ENCODE results near the gene BLTP1. TPM values are rescaled to one million over a fixed set of nuclear protein-coding genes. Genes with fewer than 3 reads are reported as not detected.

BLTP1 gene
- total RNA-seq, 2 donors from 2014 or later: 43.2 to 49.9 TPM

GRCh38 chr4:122140834-122141233 is 11.3 kb upstream of the BLTP1 start:
- Mint-ChIP-seq H3K4me3 (no peak overlapping the region), H3K4me1 (no peaks in the 10 kb centered on the region), H3K36me3 (ENCODE audit: low read depth) (no peaks in the 10 kb centered on the region), H3K27ac (no peak overlapping the region), H3K27me3 (peaks cover 3% of the 10 kb centered on the region), H3K9me3 (no peaks in the 10 kb centered on the region)
- ATAC-seq (replicated peaks): no peak

GRCh38 chr4:122142687-122143086 is 9.4 kb upstream of the BLTP1 start:
- Mint-ChIP-seq H3K4me3 (no peak overlapping the region), H3K36me3 (ENCODE audit: low read depth) (no peaks in the 10 kb centered on the region), H3K4me1 (no peaks in the 10 kb centered on the region), H3K27ac (no peak overlapping the region), H3K27me3 (peaks cover 5% of the 10 kb centered on the region), H3K9me3 (no peaks in the 10 kb centered on the region)
- no peak for ATAC-seq (replicated peaks)

DNA sequence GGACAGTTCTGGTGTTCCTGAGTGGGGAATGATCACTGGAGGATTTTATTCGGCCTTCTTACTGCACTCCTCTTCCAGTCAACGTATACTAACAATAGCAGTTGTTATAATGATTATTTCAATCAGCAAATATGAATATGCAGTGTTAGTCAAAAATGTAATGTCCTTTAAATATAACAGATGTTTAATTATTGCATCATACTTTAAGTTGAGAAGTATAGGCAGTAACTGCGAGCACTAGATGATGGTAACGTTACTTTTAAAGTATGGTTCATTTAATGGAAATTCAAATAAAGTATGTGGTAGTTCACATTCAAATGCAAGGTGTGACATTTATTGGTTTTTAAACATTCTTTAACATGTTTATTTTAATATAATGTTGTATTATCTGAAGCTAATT is 5.5 kb upstream of the BLTP1 start:
- peaks cover 5% of the 10 kb centered on the region for H3K27me3 Mint-ChIP-seq
- no peaks in the 10 kb centered on the region for H3K9me3 Mint-ChIP-seq
- H3K4me1 Mint-ChIP-seq: peaks cover 17% of the 10 kb centered on the region
- ATAC-seq (replicated peaks): no peak
- H3K36me3 Mint-ChIP-seq (ENCODE audit: low read depth): no peaks in the 10 kb centered on the region
- no peak overlapping the region for H3K4me3 Mint-ChIP-seq
- H3K27ac Mint-ChIP-seq: no peak overlapping the region

- Mint-ChIP-seq H3K4me3 (peak overlapping the region; percentile 94), H3K27ac (peak overlapping the region; percentile 94), H3K9me3 (no peaks in the 10 kb centered on the region), H3K36me3 (ENCODE audit: low read depth) (peaks cover 24% of the 10 kb centered on the region), H3K27me3 (peaks cover 3% of the 10 kb centered on the region), H3K4me1 (peaks cover 25% of the 10 kb centered on the region)
- ATAC-seq (replicated peaks): no peak
Measured at GRCh38 chr4:122150931-122151330, 1.2 kb upstream of the BLTP1 start.

DNA sequence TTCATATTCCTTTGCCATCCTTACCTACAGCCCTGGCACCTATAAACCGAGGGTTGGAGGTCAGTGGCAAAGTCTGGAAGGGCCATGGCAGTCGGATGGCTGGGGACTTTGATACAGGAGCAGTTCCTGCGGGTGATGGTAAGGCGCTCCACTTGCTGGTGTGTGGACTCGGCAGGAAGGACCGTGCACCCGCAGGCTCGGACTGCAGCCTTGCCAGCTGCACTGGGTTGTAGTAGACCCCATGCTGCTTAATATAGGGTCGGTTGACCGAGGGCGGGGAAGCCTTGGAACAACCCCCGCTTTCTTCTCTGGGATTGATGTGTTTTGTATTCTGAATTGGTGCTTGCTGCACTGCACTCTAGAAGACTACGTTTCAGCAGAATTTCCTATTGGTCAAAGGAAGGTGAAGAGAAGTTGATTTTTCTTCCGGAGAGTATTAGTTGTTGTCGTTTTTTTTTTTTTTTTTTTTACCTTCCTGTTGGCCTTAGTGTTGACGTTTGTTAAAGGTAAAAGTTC is 638 bp downstream of the BLTP1 start:
- Mint-ChIP-seq H3K4me1 (peaks cover 38% of the 10 kb centered on the region), H3K27ac (peak overlapping the region; percentile 94), H3K36me3 (ENCODE audit: low read depth) (peaks cover 34% of the 10 kb centered on the region), H3K9me3 (no peaks in the 10 kb centered on the region), H3K4me3 (peak overlapping the region; percentile 94), H3K27me3 (no peaks in the 10 kb centered on the region)
- ATAC-seq (replicated peaks): peak; percentile 28

DNA sequence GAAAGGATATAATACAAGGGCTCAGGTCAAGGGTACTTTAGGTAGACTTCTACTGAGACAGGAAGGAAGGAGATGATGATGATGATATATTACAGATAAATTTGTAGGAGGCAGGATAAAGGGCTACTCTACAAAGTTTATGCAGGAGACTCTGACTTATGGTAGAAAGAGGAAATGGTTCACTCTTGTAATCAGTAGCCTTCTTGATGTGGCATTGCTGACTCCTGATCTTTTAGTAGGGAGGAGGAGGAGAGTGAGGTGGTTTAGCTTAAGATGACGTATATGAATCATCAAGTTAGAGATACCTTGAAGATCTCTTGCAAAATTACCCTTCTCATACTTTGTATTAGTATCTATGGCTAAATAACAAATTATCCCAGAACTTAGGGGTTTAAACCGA is 4.7 kb downstream of the BLTP1 start:
- Mint-ChIP-seq H3K4me3 (peak overlapping the region; percentile 46), H3K27me3 (no peaks in the 10 kb centered on the region), H3K36me3 (ENCODE audit: low read depth) (peaks cover 48% of the 10 kb centered on the region), H3K4me1 (peaks cover 21% of the 10 kb centered on the region), H3K9me3 (no peaks in the 10 kb centered on the region), H3K27ac (peak overlapping the region; percentile 66)
- ATAC-seq (replicated peaks): peak; percentile 71

DNA sequence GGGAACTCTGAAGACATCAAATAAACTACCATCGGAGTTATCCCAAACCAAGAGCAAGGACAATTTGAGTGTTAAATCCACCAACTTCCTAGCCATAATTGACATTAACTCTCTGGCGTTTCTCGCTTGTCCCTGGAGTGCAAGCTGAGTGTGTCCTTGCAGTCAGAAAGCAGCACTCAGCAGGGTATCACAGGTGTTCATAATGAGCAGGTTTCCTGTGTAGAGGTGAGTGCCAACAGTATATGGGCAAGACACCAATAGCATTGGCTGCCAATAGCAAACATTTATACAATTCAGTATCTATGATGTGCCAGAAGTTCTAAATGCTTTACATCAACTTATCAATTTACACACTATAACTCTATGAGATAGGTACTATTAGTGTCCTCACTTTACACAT is 11.2 kb downstream of the BLTP1 start:
- Mint-ChIP-seq H3K4me3 (no peak overlapping the region), H3K27me3 (no peaks in the 10 kb centered on the region), H3K36me3 (ENCODE audit: low read depth) (peaks cover 29% of the 10 kb centered on the region), H3K27ac (peak overlapping the region; percentile 25), H3K4me1 (peaks cover 20% of the 10 kb centered on the region), H3K9me3 (no peaks in the 10 kb centered on the region)
- no peak for ATAC-seq (replicated peaks)

DNA sequence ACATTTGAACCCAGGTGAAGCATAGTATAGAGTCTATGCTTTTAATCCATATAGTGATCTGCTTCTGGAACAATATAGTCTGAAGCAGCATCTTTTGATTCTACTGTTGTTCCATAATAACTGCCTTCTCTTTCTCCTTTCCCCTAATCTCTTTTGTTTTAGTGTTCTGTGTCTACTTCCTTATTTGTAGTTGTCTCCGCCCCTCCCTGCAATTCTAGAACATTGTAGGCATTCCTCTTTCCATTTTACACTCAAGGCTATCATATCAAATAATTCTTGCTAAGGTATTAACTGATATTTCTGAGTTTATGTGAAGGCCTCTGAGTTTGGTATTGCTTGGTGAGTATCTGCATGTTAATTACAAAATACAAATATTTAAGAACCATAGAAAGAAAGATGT is 11.6 kb downstream of the BLTP1 start:
- Mint-ChIP-seq H3K36me3 (ENCODE audit: low read depth) (peaks cover 29% of the 10 kb centered on the region), H3K9me3 (no peaks in the 10 kb centered on the region), H3K4me3 (no peak overlapping the region), H3K4me1 (peaks cover 20% of the 10 kb centered on the region), H3K27me3 (no peaks in the 10 kb centered on the region), H3K27ac (no peak overlapping the region)
- no peak for ATAC-seq (replicated peaks)

- H3K9me3 Mint-ChIP-seq: no peaks in the 10 kb centered on the region
- H3K27ac Mint-ChIP-seq: no peak overlapping the region
Measured at GRCh38 chr4:122167369-122167768, 15.2 kb downstream of the BLTP1 start.

DNA sequence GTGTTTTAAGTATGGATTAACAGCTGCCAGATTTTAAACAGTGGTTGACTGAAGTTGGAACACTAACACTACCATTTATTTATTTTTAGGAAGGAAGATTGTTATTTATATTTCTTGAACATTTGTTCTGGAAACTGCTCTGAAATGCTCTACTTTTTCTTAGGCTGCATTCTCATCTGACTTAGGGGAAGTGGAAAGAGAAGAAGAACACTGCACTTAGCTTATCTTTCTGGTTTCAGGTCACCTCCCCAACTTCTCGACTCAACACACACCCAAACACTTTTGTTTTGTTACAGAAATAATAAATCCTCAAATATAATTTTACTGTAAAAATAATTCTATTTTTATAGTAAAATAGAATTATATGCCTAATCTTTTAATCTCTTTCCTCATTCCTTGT is 18.6 kb downstream of the BLTP1 start:
- no peak overlapping the region for H3K4me3 Mint-ChIP-seq
- H3K27me3 Mint-ChIP-seq: no peaks in the 10 kb centered on the region
- peaks cover 23% of the 10 kb centered on the region for H3K4me1 Mint-ChIP-seq
- H3K36me3 Mint-ChIP-seq (ENCODE audit: low read depth): peaks cover 31% of the 10 kb centered on the region
- no peak for ATAC-seq (replicated peaks)
- no peaks in the 10 kb centered on the region for H3K9me3 Mint-ChIP-seq
- no peak overlapping the region for H3K27ac Mint-ChIP-seq

More at GRCh38 chr4:122167369-122167768, 15.2 kb downstream of the BLTP1 start:
- H3K4me3 Mint-ChIP-seq: no peak overlapping the region
- peaks cover 29% of the 10 kb centered on the region for H3K4me1 Mint-ChIP-seq
- peaks cover 18% of the 10 kb centered on the region for H3K36me3 Mint-ChIP-seq (ENCODE audit: low read depth)
- no peaks in the 10 kb centered on the region for H3K27me3 Mint-ChIP-seq
- ATAC-seq (replicated peaks): no peak

GRCh38 chr4:122171323-122171722 is 19.2 kb downstream of the BLTP1 start:
- no peak overlapping the region for H3K27ac Mint-ChIP-seq
- peaks cover 23% of the 10 kb centered on the region for H3K4me1 Mint-ChIP-seq
- ATAC-seq (replicated peaks): no peak
- no peaks in the 10 kb centered on the region for H3K9me3 Mint-ChIP-seq
- H3K27me3 Mint-ChIP-seq: no peaks in the 10 kb centered on the region
- H3K36me3 Mint-ChIP-seq (ENCODE audit: low read depth): peaks cover 34% of the 10 kb centered on the region
- H3K4me3 Mint-ChIP-seq: no peak overlapping the region

GRCh38 chr4:122172266-122172665 is 20.1 kb downstream of the BLTP1 start:
- H3K27me3 Mint-ChIP-seq: no peaks in the 10 kb centered on the region
- ATAC-seq (replicated peaks): no peak
- no peaks in the 10 kb centered on the region for H3K9me3 Mint-ChIP-seq
- peaks cover 17% of the 10 kb centered on the region for H3K4me1 Mint-ChIP-seq
- H3K4me3 Mint-ChIP-seq: no peak overlapping the region
- peaks cover 43% of the 10 kb centered on the region for H3K36me3 Mint-ChIP-seq (ENCODE audit: low read depth)
- H3K27ac Mint-ChIP-seq: no peak overlapping the region

DNA sequence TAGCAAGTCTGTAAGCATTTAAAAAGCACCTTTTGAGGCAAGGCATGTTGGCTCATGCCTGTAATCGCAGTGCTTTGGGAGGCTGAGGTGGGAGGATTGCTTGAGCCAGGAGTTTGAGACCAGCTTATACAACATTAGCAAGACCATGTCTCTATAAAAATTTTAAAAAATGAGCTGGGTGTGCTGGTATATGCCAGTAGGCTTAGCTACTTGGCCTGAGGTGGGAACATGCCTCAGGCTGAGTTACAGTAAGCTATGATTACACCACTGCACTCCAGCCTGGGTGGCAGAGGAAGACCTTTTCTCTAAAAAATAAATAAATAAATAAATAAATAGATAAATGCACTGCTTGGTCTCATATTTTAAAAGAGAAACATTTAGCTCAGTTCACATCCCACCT is 26.8 kb downstream of the BLTP1 start:
- no peaks in the 10 kb centered on the region for H3K9me3 Mint-ChIP-seq
- H3K27me3 Mint-ChIP-seq: no peaks in the 10 kb centered on the region
- peaks cover 5% of the 10 kb centered on the region for H3K4me1 Mint-ChIP-seq
- no peak for ATAC-seq (replicated peaks)
- no peak overlapping the region for H3K4me3 Mint-ChIP-seq
- no peak overlapping the region for H3K27ac Mint-ChIP-seq
- H3K36me3 Mint-ChIP-seq (ENCODE audit: low read depth): peaks cover 62% of the 10 kb centered on the region

DNA sequence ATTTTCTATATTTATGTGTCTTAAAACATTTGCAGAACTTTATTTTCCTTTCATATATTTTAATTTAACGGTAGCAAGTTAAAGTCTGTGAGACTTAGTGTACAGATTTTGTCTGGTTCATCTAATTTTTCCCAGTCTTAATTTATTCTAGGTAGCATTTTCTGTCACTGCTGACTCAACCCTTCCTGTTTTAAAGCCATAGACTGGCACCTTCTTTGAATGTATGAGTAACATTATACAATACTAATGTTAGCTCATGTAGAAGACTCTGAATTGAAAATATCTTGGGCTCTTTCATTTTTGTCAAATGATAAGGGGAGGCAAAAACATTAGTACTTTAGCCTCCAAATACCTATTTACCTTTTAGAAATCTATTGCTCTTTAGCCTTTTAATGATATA is 43.6 kb downstream of the BLTP1 start:
- Mint-ChIP-seq H3K9me3 (no peaks in the 10 kb centered on the region), H3K36me3 (ENCODE audit: low read depth) (peaks cover 87% of the 10 kb centered on the region)
- ATAC-seq (replicated peaks): peak; percentile 87

More for the DNA sequence above, 43.6 kb downstream of the BLTP1 start:
- H3K4me1 Mint-ChIP-seq: no peaks in the 10 kb centered on the region
- no peak overlapping the region for H3K27ac Mint-ChIP-seq
- no peaks in the 10 kb centered on the region for H3K27me3 Mint-ChIP-seq
- H3K4me3 Mint-ChIP-seq: no peak overlapping the region

Data from activated T-helper 17 cell treated with anti-CD3 and anti-CD28 coated beads, Interleukin-2, amount 50 U/mL, for 72 hours (primary cell).